HS-5 (cell line): ENCODE measurements around the gene ANKRD13D.

Experiments
- DNase-seq: peaks from one replicate; pipeline ENCODE4 v3.0.0-alpha.2; 2012; ENCODE audit warnings: low read depth

ANKRD13D gene

GRCh38 chr11:67320011-67320410, 30.9 kb downstream of the ANKRD13D start:
- no peak for DNase-seq

GRCh38 chr11:67320691-67321090, 31.6 kb downstream of the ANKRD13D start:
- no peak for DNase-seq

GRCh38 chr11:67321313-67321871, 32.3 kb downstream of the ANKRD13D start:
- no peak for DNase-seq

- no peak for DNase-seq
Measured at GRCh38 chr11:67322049-67322448, 32.9 kb downstream of the ANKRD13D start.

- DNase-seq: no peak
Measured at GRCh38 chr11:67323526-67323925, 34.4 kb downstream of the ANKRD13D start.

GRCh38 chr11:67332081-67332691, 43.1 kb downstream of the ANKRD13D start:
- DNase-seq: no peak

- DNase-seq: no peak
Measured at GRCh38 chr11:67337257-67337656, 48.2 kb downstream of the ANKRD13D start.

- no peak for DNase-seq
Measured at GRCh38 chr11:67344264-67344663, 55.2 kb downstream of the ANKRD13D start.

GRCh38 chr11:67345247-67345919, 56.3 kb downstream of the ANKRD13D start:
- no peak for DNase-seq

- DNase-seq: peak; percentile 23
Measured at GRCh38 chr11:67345920-67346819, 57.1 kb downstream of the ANKRD13D start.

- no peak for DNase-seq
Measured at GRCh38 chr11:67347964-67348749, 59.1 kb downstream of the ANKRD13D start.

- no peak for DNase-seq
Measured at GRCh38 chr11:67349036-67349435, 59.9 kb downstream of the ANKRD13D start.

GRCh38 chr11:67349457-67349856, 60.4 kb downstream of the ANKRD13D start:
- DNase-seq: no peak

GRCh38 chr11:67349928-67350465, 60.9 kb downstream of the ANKRD13D start:
- no peak for DNase-seq

- no peak for DNase-seq
Measured at GRCh38 chr11:67351275-67352005, 62.3 kb downstream of the ANKRD13D start.
